Measurements from ENCODE around the gene HOXB3. TPM values are rescaled to one million over a fixed set of nuclear protein-coding genes. Genes with fewer than 3 reads are reported as not detected.
A peak's percentile ranks its signal among the peaks of the same experiment; 100 is the strongest.

Gene HOXB3
- total RNA-seq, 3 donors from 2014 or later (not counting 1 experiment from before 2014, with no cell fraction given): 7.9 to 15.6 (median 15.3) TPM

DNA sequence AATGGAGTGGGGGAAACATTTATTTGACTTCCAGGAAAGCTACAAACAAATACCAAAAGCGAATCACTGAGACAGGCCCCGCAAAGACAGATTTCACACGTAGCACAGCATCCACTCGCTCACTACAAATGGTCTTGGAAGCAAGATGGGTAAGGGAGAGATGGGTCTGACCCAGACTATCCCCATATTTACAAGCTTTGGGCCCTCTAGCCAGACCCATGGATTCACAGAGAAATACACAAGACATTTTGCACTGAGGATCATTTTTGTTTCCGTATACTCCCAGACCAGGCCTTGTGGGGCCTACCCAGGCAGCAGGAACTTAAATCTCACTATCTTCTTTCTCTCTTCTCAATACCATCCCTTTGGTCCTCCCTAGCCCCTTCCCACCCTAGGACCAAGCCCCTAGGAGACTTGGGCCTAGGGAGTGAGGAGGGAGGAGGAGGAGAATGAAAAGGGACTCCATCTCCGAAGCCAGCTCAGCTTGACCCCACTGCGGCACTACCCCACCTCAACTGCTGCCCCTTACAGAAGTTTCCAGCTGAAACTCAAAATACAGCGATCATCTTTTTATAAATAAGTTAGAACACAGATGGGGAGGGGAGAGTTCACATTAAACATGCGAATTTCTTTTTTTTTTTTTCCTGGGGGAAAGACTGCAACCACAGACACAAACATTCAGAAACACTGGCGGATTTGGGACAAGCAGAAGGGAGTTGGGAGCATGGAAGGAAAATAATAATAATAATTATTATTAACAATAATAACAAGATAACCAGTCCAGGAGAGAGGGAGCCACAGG is 1.4 kb upstream of the HOXB3 start:
- H3K27me3 ChIP-seq (ENCODE audit: control insufficient read depth, insufficient read depth, low read length): peaks cover 60% of the 10 kb centered on the region
- H3K4me3 ChIP-seq (ENCODE audit: low read length): no peak overlapping the region
- no peak overlapping the region for H3K27ac Mint-ChIP-seq
- no peaks in the 10 kb centered on the region for H3K9me3 ChIP-seq (ENCODE audit: control insufficient read depth, insufficient read depth, low read length)
- TF ChIP-seq, protein P1, sequence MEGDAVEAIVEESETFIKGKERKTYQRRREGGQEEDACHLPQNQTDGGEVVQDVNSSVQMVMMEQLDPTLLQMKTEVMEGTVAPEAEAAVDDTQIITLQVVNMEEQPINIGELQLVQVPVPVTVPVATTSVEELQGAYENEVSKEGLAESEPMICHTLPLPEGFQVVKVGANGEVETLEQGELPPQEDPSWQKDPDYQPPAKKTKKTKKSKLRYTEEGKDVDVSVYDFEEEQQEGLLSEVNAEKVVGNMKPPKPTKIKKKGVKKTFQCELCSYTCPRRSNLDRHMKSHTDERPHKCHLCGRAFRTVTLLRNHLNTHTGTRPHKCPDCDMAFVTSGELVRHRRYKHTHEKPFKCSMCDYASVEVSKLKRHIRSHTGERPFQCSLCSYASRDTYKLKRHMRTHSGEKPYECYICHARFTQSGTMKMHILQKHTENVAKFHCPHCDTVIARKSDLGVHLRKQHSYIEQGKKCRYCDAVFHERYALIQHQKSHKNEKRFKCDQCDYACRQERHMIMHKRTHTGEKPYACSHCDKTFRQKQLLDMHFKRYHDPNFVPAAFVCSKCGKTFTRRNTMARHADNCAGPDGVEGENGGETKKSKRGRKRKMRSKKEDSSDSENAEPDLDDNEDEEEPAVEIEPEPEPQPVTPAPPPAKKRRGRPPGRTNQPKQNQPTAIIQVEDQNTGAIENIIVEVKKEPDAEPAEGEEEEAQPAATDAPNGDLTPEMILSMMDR (IDR thresholded peaks at IDR 0.05): no peak
- intact Hi-C loops (cut with micrococcal nuclease): loop anchor here (5.0 kb wide), 1 partner anchor 329 kb away; no protein-coding TSS in a partner anchor
- peak overlapping the region; percentile 49 for H3K4me3 Mint-ChIP-seq
- peaks cover 76 to 85% of the 10 kb centered on the region in 2 donors for H3K27me3 Mint-ChIP-seq (ENCODE audit: low read depth in 2 of 2)
- H3K36me3 Mint-ChIP-seq: no peaks in the 10 kb centered on the region
- H3K9me3 Mint-ChIP-seq: no peaks in the 10 kb centered on the region
- DNase-seq: no peak
- no peaks in the 10 kb centered on the region for H3K36me3 ChIP-seq (ENCODE audit: control insufficient read depth, insufficient read depth, low read length)
- H3K27ac ChIP-seq (ENCODE audit: low read length): no peak overlapping the region
- H3K4me1 ChIP-seq (ENCODE audit: control insufficient read depth, insufficient read depth, low read length): peaks cover 27% of the 10 kb centered on the region
- no peak for ATAC-seq
- peaks cover 23 to 33% of the 10 kb centered on the region in 2 donors for H3K4me1 Mint-ChIP-seq
- 96% methylated on average over 5 of the region's 10 CpGs for WGBS (ENCODE audit: insufficient coverage)

DNA sequence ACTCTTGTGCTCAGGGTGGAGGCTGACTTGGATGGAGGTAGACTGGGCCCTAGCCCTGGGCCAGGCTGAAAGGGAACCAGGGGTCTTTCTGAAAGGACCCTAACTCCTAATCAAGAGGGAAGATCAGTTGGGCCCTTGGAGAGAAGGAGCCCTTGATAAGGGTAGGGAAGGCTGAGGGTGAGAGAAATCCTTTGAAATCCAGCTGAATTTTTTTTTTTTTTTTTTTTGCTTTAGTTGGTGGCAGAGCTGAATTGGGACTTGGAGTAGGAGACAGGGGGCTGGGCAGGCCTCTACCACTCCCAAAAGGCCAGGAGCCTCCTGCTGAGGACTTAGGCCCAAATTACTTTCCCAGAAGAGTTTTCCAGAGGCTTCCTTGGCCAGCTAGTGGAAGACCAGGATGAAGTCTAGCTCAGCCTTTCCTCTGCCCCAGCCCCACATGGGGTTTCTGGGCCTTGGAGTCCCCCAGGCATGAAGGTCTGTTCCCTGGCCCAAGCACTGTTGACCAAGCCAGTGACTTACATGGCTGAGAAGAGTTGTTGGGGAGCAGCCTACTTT is 643 bp upstream of the HOXB3 start:
- Histone ChIP-seq H3K36me3 (ENCODE audit: control insufficient read depth, insufficient read depth, low read length) (no peaks in the 10 kb centered on the region), H3K4me1 (ENCODE audit: control insufficient read depth, insufficient read depth, low read length) (peaks cover 29% of the 10 kb centered on the region), H3K27ac (ENCODE audit: low read length) (no peak overlapping the region), H3K9me3 (ENCODE audit: control insufficient read depth, insufficient read depth, low read length) (no peaks in the 10 kb centered on the region), H3K27me3 (ENCODE audit: control insufficient read depth, insufficient read depth, low read length) (peaks cover 61% of the 10 kb centered on the region), H3K4me3 (ENCODE audit: low read length) (no peak overlapping the region)
- intact Hi-C loops (cut with micrococcal nuclease): loop anchor here (5.0 kb wide), 1 partner anchor 328 kb away; no protein-coding TSS in a partner anchor
- peaks cover 27 to 36% of the 10 kb centered on the region in 2 donors for H3K4me1 Mint-ChIP-seq
- DNase-seq (no peak), ATAC-seq (no peak)
- no peaks in the 10 kb centered on the region for H3K9me3 Mint-ChIP-seq
- TF ChIP-seq, protein P1 (IDR thresholded peaks at IDR 0.05): no peak
- H3K36me3 Mint-ChIP-seq: no peaks in the 10 kb centered on the region
- peak overlapping the region; percentile 5 for H3K4me3 Mint-ChIP-seq
- H3K27me3 Mint-ChIP-seq (ENCODE audit: low read depth in 2 of 2): peaks cover 76 to 86% of the 10 kb centered on the region in 2 donors
- H3K27ac Mint-ChIP-seq: no peak overlapping the region

DNA sequence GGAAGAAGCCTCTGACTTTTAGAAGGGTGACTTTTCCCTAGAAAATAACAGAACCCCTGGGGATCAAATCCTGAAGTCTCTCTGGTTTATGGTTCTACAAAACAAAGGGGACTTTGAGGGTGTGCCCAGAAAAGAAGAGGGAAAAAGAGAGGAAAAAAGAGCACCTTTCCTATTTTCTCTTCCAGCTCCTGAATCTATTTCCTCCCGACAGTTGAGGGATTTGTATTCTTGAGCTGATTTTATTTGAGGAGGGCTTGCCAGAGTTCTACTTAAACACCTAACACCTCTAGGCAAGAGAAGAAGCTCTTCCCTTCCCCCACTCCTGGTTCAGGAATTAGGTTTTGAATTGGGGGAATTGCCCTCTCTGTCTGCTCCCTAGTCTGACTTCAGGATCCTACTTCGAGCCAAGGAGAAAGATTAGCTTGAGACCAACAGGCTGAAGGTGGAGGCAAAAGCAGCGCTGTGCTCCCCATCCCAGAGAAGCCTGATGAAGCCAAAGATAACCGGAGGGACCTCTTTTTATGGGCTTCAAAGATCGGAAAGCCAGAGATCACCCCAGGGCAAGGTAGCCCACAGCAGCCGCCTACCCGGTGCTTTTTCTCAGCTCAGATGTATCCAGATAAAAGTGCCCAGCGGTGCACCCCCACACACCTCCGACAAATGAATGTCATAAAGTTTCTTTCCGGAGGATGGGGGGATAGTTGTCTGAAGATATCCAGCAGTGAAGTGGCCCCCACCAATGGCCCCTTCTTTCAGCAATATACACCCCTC is 796 bp downstream of the HOXB3 start:
- H3K27ac ChIP-seq (ENCODE audit: low read length): no peak overlapping the region
- H3K27me3 ChIP-seq (ENCODE audit: control insufficient read depth, insufficient read depth, low read length): peaks cover 47% of the 10 kb centered on the region
- intact Hi-C loops (cut with micrococcal nuclease): no loop called here
- DNase-seq (peak in 1 of 2 donors; percentile 17), ATAC-seq (no peak)
- H3K27me3 Mint-ChIP-seq (ENCODE audit: low read depth in 2 of 2): peaks cover 73 to 82% of the 10 kb centered on the region in 2 donors
- H3K4me3 Mint-ChIP-seq: no peak overlapping the region
- 23% methylated on average over 6 of the region's 10 CpGs for WGBS (ENCODE audit: insufficient coverage)
- peaks cover 37% of the 10 kb centered on the region for H3K4me1 ChIP-seq (ENCODE audit: control insufficient read depth, insufficient read depth, low read length)
- no peak overlapping the region for H3K4me3 ChIP-seq (ENCODE audit: low read length)
- H3K36me3 Mint-ChIP-seq: no peaks in the 10 kb centered on the region
- peaks cover 36 to 49% of the 10 kb centered on the region in 2 donors for H3K4me1 Mint-ChIP-seq
- H3K36me3 ChIP-seq (ENCODE audit: control insufficient read depth, insufficient read depth, low read length): no peaks in the 10 kb centered on the region
- H3K27ac Mint-ChIP-seq: no peak overlapping the region
- H3K9me3 ChIP-seq (ENCODE audit: control insufficient read depth, insufficient read depth, low read length): no peaks in the 10 kb centered on the region
- no peaks in the 10 kb centered on the region for H3K9me3 Mint-ChIP-seq
- TF ChIP-seq, protein P1 (IDR thresholded peaks at IDR 0.05): no peak
